HEK293 (cell line): ENCODE data around the gene RNU5B-1.

Experiments
- ZFP41 ChIP-seq: fragments of 450-650 bp; formaldehyde crosslinking; IDR thresholded peaks from 2 replicates; pipeline ENCODE4 v1.5.1; 2016; ENCODE audit warnings: missing biosample characterization, missing genetic modification characterization, borderline replicate concordance
- ZNF350 ChIP-seq: fragments of 450-650 bp; formaldehyde crosslinking; IDR thresholded peaks from 2 replicates; pipeline ENCODE4 v1.5.0; 2017; ENCODE audit warnings: missing biosample characterization, mild to moderate bottlenecking, missing genetic modification characterization

GRCh38 chr15:65349338-65349737 lies 44.9 kb downstream of the RNU5B-1 start:
- TF ChIP-seq ZFP41 (tag by site-specific recombination) (no peak), ZNF350 (tag by site-specific recombination) (no peak)
